Stimulated activated CD4-positive, alpha-beta T cell treated with anti-CD3 and anti-CD28 coated beads, Interleukin-15, amount 100 ng/mL, for 1 hour (primary cell): ENCODE measurements around the gene OGDH.
"Not testable (repeated sequence)": the region's sequence is repeated elsewhere in the genome, so short reads cannot be mapped to it uniquely, and the experiment has no call there.

ENCODE experiments used
- DNase-seq, 2 donors: peaks; one replicate each; pipeline ENCODE4 v3.0.0-alpha.2; 2020; ENCODE audit warnings: low read depth in 1 of 2, low spot score in 1 of 2

Gene OGDH

GRCh38 chr7:44580945-44581878, 25.2 kb upstream of the OGDH start:
- peak in 1 of 2 donors; percentile 15 for DNase-seq

- DNase-seq = peak; percentile 100
Observed at GRCh38 chr7:44581879-44582603, 24.4 kb upstream of the OGDH start, which contains the start of gene TMED4. TMED4 (minus strand) TSS chr7:44582231; CDS start chr7:44582206, 25 bp downstream.

GRCh38 chr7:44583146-44583865, 23.1 kb upstream of the OGDH start:
- DNase-seq = no peak

- peak in 1 of 2 donors; percentile 26 for DNase-seq
Observed at GRCh38 chr7:44587843-44588711, 18.4 kb upstream of the OGDH start.

GRCh38 chr7:44590910-44591309, 15.5 kb upstream of the OGDH start:
- no peak for DNase-seq

- no peak for DNase-seq
Observed at GRCh38 chr7:44595934-44596635, 10.3 kb upstream of the OGDH start.

- not testable (repeated sequence) for DNase-seq
Observed at GRCh38 chr7:44597181-44597580, 9.2 kb upstream of the OGDH start.

GRCh38 chr7:44599222-44599621, 7.2 kb upstream of the OGDH start:
- no peak for DNase-seq

- no peak for DNase-seq
Observed at GRCh38 chr7:44602576-44602910, 3.9 kb upstream of the OGDH start.

GRCh38 chr7:44603193-44603592, 3.2 kb upstream of the OGDH start:
- DNase-seq = no peak

- DNase-seq = no peak
Observed at GRCh38 chr7:44604941-44605340, 1.5 kb upstream of the OGDH start.

- no peak for DNase-seq
Observed at GRCh38 chr7:44607141-44608068, 978 bp downstream of the OGDH start.

- DNase-seq = no peak
Observed at GRCh38 chr7:44608916-44609648, 2.7 kb downstream of the OGDH start.

GRCh38 chr7:44609829-44610228, 3.4 kb downstream of the OGDH start:
- DNase-seq = no peak

GRCh38 chr7:44615149-44615611, 8.8 kb downstream of the OGDH start:
- DNase-seq = no peak

GRCh38 chr7:44615793-44616192, 9.4 kb downstream of the OGDH start:
- DNase-seq = no peak

GRCh38 chr7:44616545-44616944, 10.1 kb downstream of the OGDH start:
- DNase-seq = no peak

GRCh38 chr7:44617225-44617890, 10.9 kb downstream of the OGDH start:
- DNase-seq = no peak
